Thoracic aorta (tissue), 2 donors: Measurements from ENCODE around the gene MUC20. TPM values are rescaled to one million over a fixed set of nuclear protein-coding genes. Genes with fewer than 3 reads are reported as not detected.
"Not testable (repeated sequence)": the region's sequence is repeated elsewhere in the genome, so short reads cannot be mapped to it uniquely, and the experiment has no call there.

ENCODE experiments used
- ATAC-seq: fragments of 150-250 bp; one replicate; pipeline ENCODE4 v1.8.0; 2017; ENCODE audit warnings: low read depth; ENCODE audit not compliant: insufficient number of reproducible peaks, low FRiP score
- DNase-seq: peaks from one replicate; pipeline ENCODE4 v3.0.0-alpha.2; 2020; ENCODE audit warnings: low spot score
- H3K27ac ChIP-seq, 2 donors: fragments of 200-600 bp; sonication (generic); 1 replicate in 1 of 2; 2 replicates in 1 of 2; pipeline ENCODE4 v1.5.1; 2016; ENCODE audit warnings: mild to moderate bottlenecking in 2 of 2, moderate library complexity in 2 of 2
- H3K27me3 ChIP-seq: fragments of 200-600 bp; sonication (generic); replicated peaks from 2 replicates; pipeline ENCODE4 v1.6.0; 2016; ENCODE audit warnings: mild to moderate bottlenecking; ENCODE audit not compliant: insufficient read depth
- H3K36me3 ChIP-seq: fragments of 200-600 bp; sonication (generic); one replicate; pipeline ENCODE4 v1.5.1; 2016
- H3K4me1 ChIP-seq, 2 donors: fragments of 200-600 bp; sonication (generic); 1 replicate in 1 of 2; 2 replicates in 1 of 2; pipeline versions ENCODE4 v1.5.1 to v1.6.0; 2016; ENCODE audit warnings: low read depth in 2 of 2, mild to moderate bottlenecking in 1 of 2; ENCODE audit not compliant: control insufficient read depth in 1 of 2
- H3K4me3 ChIP-seq: fragments of 200-600 bp; sonication (generic); 2 replicates; pipeline ENCODE4 v1.5.1; 2016; ENCODE audit warnings: mild to moderate bottlenecking
- H3K9me3 ChIP-seq: fragments of 200-600 bp; sonication (generic); 2 replicates; pipeline ENCODE4 v1.5.1; 2016
- CTCF ChIP-seq: fragments of 200-600 bp; sonication (generic); IDR thresholded peaks from one replicate; pipeline ENCODE4 v1.5.1; 2019; ENCODE audit warnings: antibody characterized with exemption
- total RNA-seq, 2 donors: library from RNA; depleted of rRNA; stranded (reverse); fragments of >200 nt; gene quantifications; one replicate each; pipeline versions ENCODE4 v1.1.0 to v1.2.3, GENCODE V29; 2016

Gene MUC20
- total RNA-seq, 2 donors from 2014 or later: 3.4 to 6.8 TPM

- DNase-seq (no peak), ATAC-seq (no peak)
- Histone ChIP-seq H3K4me1 (no peaks in the 10 kb centered on the region), H3K27ac (no peak overlapping the region), H3K4me3 (no peak overlapping the region), H3K27me3 (no peaks in the 10 kb centered on the region), H3K9me3 (no peaks in the 10 kb centered on the region), H3K36me3 (no peaks in the 10 kb centered on the region)
- TF ChIP-seq CTCF: no peak
Measured at GRCh38 chr3:195744437-195744836, 23.7 kb downstream of the MUC20 start.

GRCh38 chr3:195746346-195746745 is 25.6 kb downstream of the MUC20 start:
- no peaks in the 10 kb centered on the region for H3K9me3 ChIP-seq

GRCh38 chr3:195746751-195747150 is 26.0 kb downstream of the MUC20 start:
- ATAC-seq (no peak), DNase-seq (no peak)

More at GRCh38 chr3:195746346-195746745, 25.6 kb downstream of the MUC20 start:
- no peak overlapping the region for H3K4me3 ChIP-seq
- no peaks in the 10 kb centered on the region for H3K4me1 ChIP-seq
- no peak overlapping the region for H3K27ac ChIP-seq
- no peaks in the 10 kb centered on the region for H3K36me3 ChIP-seq
- no peak for TF ChIP-seq CTCF
- ATAC-seq (no peak), DNase-seq (no peak)
- no peaks in the 10 kb centered on the region for H3K27me3 ChIP-seq

GRCh38 chr3:195748661-195749060 is 27.9 kb downstream of the MUC20 start:
- H3K4me1 ChIP-seq: no peaks in the 10 kb centered on the region
- DNase-seq (no peak), ATAC-seq (no peak)
- H3K27me3 ChIP-seq: no peaks in the 10 kb centered on the region
- no peak overlapping the region for H3K4me3 ChIP-seq
- no peaks in the 10 kb centered on the region for H3K36me3 ChIP-seq
- no peak overlapping the region for H3K27ac ChIP-seq
- no peaks in the 10 kb centered on the region for H3K9me3 ChIP-seq
- no peak for TF ChIP-seq CTCF

More at GRCh38 chr3:195746751-195747150, 26.0 kb downstream of the MUC20 start:
- no peaks in the 10 kb centered on the region for H3K9me3 ChIP-seq
- H3K27me3 ChIP-seq: no peaks in the 10 kb centered on the region
- no peaks in the 10 kb centered on the region for H3K36me3 ChIP-seq
- H3K4me1 ChIP-seq: no peaks in the 10 kb centered on the region
- H3K4me3 ChIP-seq: no peak overlapping the region
- no peak for TF ChIP-seq CTCF
- H3K27ac ChIP-seq: no peak overlapping the region

GRCh38 chr3:195749101-195749500 is 28.3 kb downstream of the MUC20 start:
- not testable (repeated sequence) for ATAC-seq, H3K27ac ChIP-seq, H3K9me3 ChIP-seq, H3K27me3 ChIP-seq, H3K36me3 ChIP-seq, DNase-seq, H3K4me3 ChIP-seq, H3K4me1 ChIP-seq

- Histone ChIP-seq H3K36me3 (no peaks in the 10 kb centered on the region), H3K9me3 (no peaks in the 10 kb centered on the region), H3K4me3 (no peak overlapping the region), H3K4me1 (no peaks in the 10 kb centered on the region), H3K27me3 (no peaks in the 10 kb centered on the region), H3K27ac (no peak overlapping the region)
- ATAC-seq: no peak
- no peak for TF ChIP-seq CTCF
- no peak for DNase-seq
Measured at GRCh38 chr3:195750797-195751520, 30.2 kb downstream of the MUC20 start.
